ENCODE data around the gene TNNT3. TPM values are rescaled to one million over a fixed set of nuclear protein-coding genes. Genes with fewer than 3 reads are reported as not detected.

The TNNT3 gene
- total RNA-seq, 2 donors from 2014 or later = 0.72 TPM; not detected in 1

GRCh38 chr11:1943576-1943975 lies 24.1 kb downstream of the TNNT3 start:
- Histone ChIP-seq H3K4me1 (no peaks in the 10 kb centered on the region), H3K9ac (ENCODE audit: low read depth in 2 of 2, low read length in 2 of 2) (no peak overlapping the region), H3K4me3 (no peak overlapping the region), H3K27ac (no peak overlapping the region), H3K27me3 (no peaks in the 10 kb centered on the region), H3K9me3 (no peaks in the 10 kb centered on the region), H3K36me3 (no peaks in the 10 kb centered on the region)
- no peak for TF ChIP-seq CTCF (IDR thresholded peaks at IDR 0.05)
- intact Hi-C loops (cut with DNase I) = no loop called here
- no peak for DNase-seq

- Histone ChIP-seq H3K4me3 (no peak overlapping the region), H3K4me1 (no peaks in the 10 kb centered on the region), H3K36me3 (no peaks in the 10 kb centered on the region), H3K27ac (no peak overlapping the region), H3K27me3 (no peaks in the 10 kb centered on the region), H3K9me3 (no peaks in the 10 kb centered on the region), H3K9ac (ENCODE audit: low read depth in 2 of 2, low read length in 2 of 2) (no peak overlapping the region)
- no peak for DNase-seq
- TF ChIP-seq CTCF (IDR thresholded peaks at IDR 0.05) = no peak
- intact Hi-C loops (cut with DNase I) = no loop called here
Observed at GRCh38 chr11:1943977-1944376, 24.5 kb downstream of the TNNT3 start.

GRCh38 chr11:1946812-1947484 lies 27.4 kb downstream of the TNNT3 start, which contains the start of gene MRPL23:
Gene MRPL23, plus strand, starts transcription at chr11:1947332. Its CDS starts 31 bp downstream, at chr11:1947363.
- intact Hi-C loops (cut with DNase I) = no loop called here
- H3K27ac ChIP-seq = no peak within 1 kb of the TSS
- no peak for TF ChIP-seq CTCF (IDR thresholded peaks at IDR 0.05)
- no peaks in the 10 kb centered on the region for H3K9me3 ChIP-seq
- no peak for DNase-seq
- H3K4me3 ChIP-seq = no peak within 1 kb of the TSS
- no peaks in the 10 kb centered on the region for H3K27me3 ChIP-seq
- H3K36me3 ChIP-seq = no peaks in the 10 kb centered on the region
- no peaks in the 10 kb centered on the region for H3K4me1 ChIP-seq
- no peak within 1 kb of the TSS for H3K9ac ChIP-seq (ENCODE audit: low read depth in 2 of 2, low read length in 2 of 2)

GRCh38 chr11:1947592-1948237 lies 28.2 kb downstream of the TNNT3 start:
- no peak for TF ChIP-seq CTCF (IDR thresholded peaks at IDR 0.05)
- no peaks in the 10 kb centered on the region for H3K4me1 ChIP-seq

GRCh38 chr11:1948389-1948788 lies 28.9 kb downstream of the TNNT3 start:
- intact Hi-C loops (cut with DNase I) = no loop called here
- no peaks in the 10 kb centered on the region for H3K36me3 ChIP-seq

More at GRCh38 chr11:1947592-1948237, 28.2 kb downstream of the TNNT3 start:
- Histone ChIP-seq H3K4me3 (no peak overlapping the region), H3K27ac (no peak overlapping the region), H3K27me3 (no peaks in the 10 kb centered on the region), H3K36me3 (no peaks in the 10 kb centered on the region), H3K9ac (ENCODE audit: low read depth in 2 of 2, low read length in 2 of 2) (no peak overlapping the region), H3K9me3 (no peaks in the 10 kb centered on the region)
- intact Hi-C loops (cut with DNase I) = no loop called here
- DNase-seq = no peak

More at GRCh38 chr11:1948389-1948788, 28.9 kb downstream of the TNNT3 start:
- DNase-seq = no peak
- no peak for TF ChIP-seq CTCF (IDR thresholded peaks at IDR 0.05)
- Histone ChIP-seq H3K4me3 (no peak overlapping the region), H3K27me3 (no peaks in the 10 kb centered on the region), H3K9ac (ENCODE audit: low read depth in 2 of 2, low read length in 2 of 2) (no peak overlapping the region), H3K9me3 (no peaks in the 10 kb centered on the region), H3K4me1 (no peaks in the 10 kb centered on the region), H3K27ac (no peak overlapping the region)
